NB4 (cell line): Measurements from ENCODE around the gene MYMK.

Experiments
- CTCF ChIP-seq: IDR thresholded peaks from one replicate; pipeline ENCODE4 v1.5.1; 2012; ENCODE audit warnings: low read depth, low read length
- MYC ChIP-seq: IDR thresholded peaks from 2 replicates; pipeline ENCODE4 v1.6.1; 2011; ENCODE audit warnings: low read depth, low read length
- POLR2A ChIP-seq: IDR thresholded peaks from 2 replicates; pipeline ENCODE4 v1.6.1; 2011; ENCODE audit warnings: mild to moderate bottlenecking; ENCODE audit not compliant: insufficient read length; ENCODE audit errors: extremely low read depth

DNA sequence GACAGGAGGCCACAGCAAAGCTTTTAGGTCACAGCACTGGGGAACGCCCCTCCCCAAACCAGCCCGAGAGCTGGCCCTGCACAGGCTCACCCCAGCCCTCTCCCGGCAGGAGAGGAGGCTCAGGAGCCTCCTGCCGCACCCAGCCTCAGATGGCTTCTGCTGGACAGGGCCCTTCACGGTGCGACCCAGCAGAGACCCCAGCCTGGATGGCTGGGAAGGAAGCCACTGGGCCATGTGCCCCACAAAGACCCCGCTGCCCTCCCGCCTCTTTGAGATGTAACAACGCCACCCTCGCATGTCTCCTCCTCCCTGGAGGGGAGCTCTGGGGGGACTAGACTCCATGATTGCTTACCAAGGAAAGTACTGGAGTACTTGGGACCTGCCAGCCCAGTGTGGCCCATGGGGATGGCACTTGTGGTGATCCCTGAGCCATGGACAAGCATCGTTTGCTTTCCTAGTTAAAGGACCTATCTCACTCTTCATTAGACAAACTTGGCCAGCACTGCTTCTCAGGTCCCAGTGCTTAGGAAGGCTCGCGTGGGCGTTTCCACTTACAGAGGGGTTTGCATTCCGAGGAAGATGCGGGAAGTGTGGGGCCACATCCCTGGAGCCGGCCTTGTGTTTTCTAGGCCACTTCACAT lies 9.0 kb downstream of the MYMK start:
- no peak for TF ChIP-seq POLR2A
- no peak for TF ChIP-seq CTCF
- no peak for TF ChIP-seq MYC
